Retina (tissue), 1 donor: ENCODE results near the gene ITGA5.

ENCODE experiments used
- DNase-seq: peaks from one replicate; pipeline ENCODE4 v3.0.0-alpha.2; 2016

ITGA5 gene

GRCh38 chr12:54419088-54419887, at the start of gene ITGA5:
Gene ITGA5 (minus strand): TSS chr12:54419266. CDS start chr12:54419198, 68 bp downstream.
- peak; percentile 42 for DNase-seq

- DNase-seq, result no peak
Observed at GRCh38 chr12:54465857-54466523, 46.9 kb upstream of the ITGA5 start.

GRCh38 chr12:54463484-54463883, 44.4 kb upstream of the ITGA5 start:
- DNase-seq, result no peak

GRCh38 chr12:54463034-54463433, 44.0 kb upstream of the ITGA5 start:
- no peak for DNase-seq

GRCh38 chr12:54460317-54460923, 41.4 kb upstream of the ITGA5 start:
- DNase-seq, result no peak

- no peak for DNase-seq
Observed at GRCh38 chr12:54459355-54459754, 40.3 kb upstream of the ITGA5 start.

- DNase-seq, result no peak
Observed at GRCh38 chr12:54455760-54456469, 36.8 kb upstream of the ITGA5 start.

- DNase-seq, result no peak
Observed at GRCh38 chr12:54452628-54453027, 33.6 kb upstream of the ITGA5 start.

GRCh38 chr12:54448344-54448743, 29.3 kb upstream of the ITGA5 start:
- no peak for DNase-seq

GRCh38 chr12:54447917-54448316, 28.9 kb upstream of the ITGA5 start:
- DNase-seq, result no peak

- no peak for DNase-seq
Observed at GRCh38 chr12:54444206-54444605, 25.1 kb upstream of the ITGA5 start.

- DNase-seq, result no peak
Observed at GRCh38 chr12:54443446-54443845, 24.4 kb upstream of the ITGA5 start.

GRCh38 chr12:54442961-54443360, 23.9 kb upstream of the ITGA5 start:
- no peak for DNase-seq

GRCh38 chr12:54442099-54442498, 23.0 kb upstream of the ITGA5 start:
- no peak for DNase-seq

GRCh38 chr12:54439521-54440255, 20.6 kb upstream of the ITGA5 start:
- DNase-seq, result peak; percentile 52

GRCh38 chr12:54439096-54439495, 20.0 kb upstream of the ITGA5 start:
- DNase-seq, result no peak

- DNase-seq, result no peak
Observed at GRCh38 chr12:54438517-54438916, 19.5 kb upstream of the ITGA5 start.

- no peak for DNase-seq
Observed at GRCh38 chr12:54437697-54438096, 18.6 kb upstream of the ITGA5 start.

GRCh38 chr12:54437243-54437642, 18.2 kb upstream of the ITGA5 start:
- no peak for DNase-seq

- DNase-seq, result no peak
Observed at GRCh38 chr12:54432815-54433164, 13.7 kb upstream of the ITGA5 start.

- DNase-seq, result no peak
Observed at GRCh38 chr12:54431911-54432814, 13.1 kb upstream of the ITGA5 start.
